Heart right ventricle (tissue), 16 donors: ENCODE results near the gene SNRPE. TPM values are rescaled to one million over a fixed set of nuclear protein-coding genes. Genes with fewer than 3 reads are reported as not detected.

Experiments used
- ATAC-seq, 8 donors: fragments of 200-7000 bp; cut with Tn5 transposase; one replicate each; pipeline ENCODE4 v1.9.1; 2020; ENCODE audit warnings: mild to moderate bottlenecking in 8 of 8, moderate library complexity in 8 of 8, moderate number of reproducible peaks in 1 of 8
- DNase-seq, 2 donors: peaks; one replicate each; pipeline ENCODE4 v3.0.0-alpha.2; 2020
- H3K27ac ChIP-seq, 10 donors: fragments of 200-600 bp; sonication (generic) in 2 of 10; one replicate each; pipeline versions ENCODE4 v1.5.0 to v1.8.0; 2020 to 2022; ENCODE audit warnings: mild to moderate bottlenecking in 3 of 10
- H3K27me3 ChIP-seq, 7 donors: fragments of 200-600 bp; one replicate each; pipeline ENCODE4 v1.8.0; 2021 to 2022; ENCODE audit warnings: mild to moderate bottlenecking in 2 of 7
- H3K36me3 ChIP-seq, 9 donors: fragments of 200-600 bp; sonication (generic) in 1 of 9; one replicate each; pipeline versions ENCODE4 v1.5.0 to v1.8.0; 2020 to 2022; ENCODE audit warnings: mild to moderate bottlenecking in 2 of 9
- H3K4me1 ChIP-seq, 9 donors: fragments of 200-600 bp; sonication (generic) in 1 of 9; one replicate each; pipeline versions ENCODE4 v1.5.0 to v1.8.0; 2020 to 2022; ENCODE audit warnings: mild to moderate bottlenecking in 4 of 9
- H3K4me3 ChIP-seq, 10 donors: fragments of 200-600 bp; sonication (generic) in 2 of 10; one replicate each; pipeline versions ENCODE4 v1.5.0 to v1.8.0; 2020 to 2022; ENCODE audit warnings: mild to moderate bottlenecking in 7 of 10, moderate library complexity in 2 of 10
- H3K9me3 ChIP-seq, 11 donors: fragments of 200-600 bp in 10 of 11; sonication (generic) in 2 of 11; one replicate each; pipeline versions ENCODE4 v1.5.0 to v1.8.0; 2013 to 2022; ENCODE audit warnings: mild to moderate bottlenecking in 2 of 11, control low read depth in 1 of 11, moderate library complexity in 1 of 11
- CTCF ChIP-seq, 9 donors: fragments of 200-600 bp; sonication (generic) in 2 of 9; IDR thresholded peaks; one replicate each; pipeline versions ENCODE4 v1.5.0 to v1.8.0; 2021 to 2022; ENCODE audit warnings: antibody characterized with exemption in 9 of 9, mild to moderate bottlenecking in 5 of 9, moderate library complexity in 1 of 9
- WGBS, 2 donors: extraction: QIAGEN DNeasy Blood & Tissue Kit; methylation state at CpG; one replicate each; pipeline ENCODE4 v1.1.7; 2013; ENCODE audit warnings: inconsistent platforms in 1 of 2; 5-methylcytosine and 5-hydroxymethylcytosine counted together
- intact Hi-C, 10 donors: fragments of 100-400 bp; cut with DNase I; formaldehyde crosslinking; loops; one replicate each; pipeline versions ENCODE4 v1.11.1 to v1.14.2; 2022
- polyA plus RNA-seq, 2 donors: library from polyadenylated mRNA; stranded (reverse); fragments of 200-250 nt; gene quantifications; one replicate each; pipeline ENCODE4 v1.2.3, GENCODE V29; 2013
- total RNA-seq, 10 donors: library from RNA; stranded (reverse); fragmentation: NEBNext Ultra II Directional in 3 of 10; extraction: Animal tissue kit (Norgen Biotek cat#: 25700) in 3 of 10; gene quantifications; one replicate each; pipeline versions ENCODE4 v1.2.1 to v1.2.4, GENCODE V29; 2021 to 2023
- donor health status: Arrhythmogenic right ventricular cardiomyopathy.
- donor health status: ischemic (EF 13 %, LVEDD 7.1; RV severe dilation, severe dysfunction).
- donor health status: healthy with polysubstance abuse.
- donor health status: DM: no; HTN: yes; CAD: no.
- donor health status: DM: no; HTN: no; CAD: no.
- donor health status: ischemic (EF 25% LVEDD 6.9; RV normal size, moderate dysfunction).
- donor health status: ischemic (EF 25% LVEDD 5.7; RV mildly dilated, moderate dysfunction).
- donor health status: healthy.
- donor health status: DM: yes; HTN: yes; CAD: no.
- donor health status: Ischemic cardiomyopathy.
- donor health status: ischemic (EF 35%, LVEDD 5.7; RV mildly dilated, moderate dysfunction).
- donor health status: nonischemic (EF 11% LVEDD 7.7; RV severe dilation, severe dysfunction).
- donor health status: DM: yes; HTN: yes; CAD: no.
- donor health status: PGD.
- donor health status: ischemic (EF 29% LVEDD 5.4; RV normal size, mild dysfunction).
- donor health status: nonischemic (EF 23%, LVEDD 6.1; RV moderate dilation, normal function).

SNRPE gene
- total and polyA plus RNA-seq, 12 donors = 33.1 to 118 (median 50.4) TPM

GRCh38 chr1:203913073-203913521 lies 51.7 kb downstream of the SNRPE start:
- DNase-seq (no peak), ATAC-seq (no peak)
- intact Hi-C loops = no loop called here
- H3K27ac ChIP-seq = no peak overlapping the region
- no peak for TF ChIP-seq CTCF (IDR thresholded peaks at IDR 0.05)
- no peaks in the 10 kb centered on the region for H3K9me3 ChIP-seq
- no peaks in the 10 kb centered on the region for H3K27me3 ChIP-seq
- no peaks in the 10 kb centered on the region for H3K36me3 ChIP-seq
- H3K4me1 ChIP-seq = no peaks in the 10 kb centered on the region
- H3K4me3 ChIP-seq = no peak overlapping the region
- WGBS, 2 donors = 66 to 68% methylated on average over 3 of the region's 3 CpGs

GRCh38 chr1:203914292-203914691 lies 52.9 kb downstream of the SNRPE start:
- no peak for TF ChIP-seq CTCF (IDR thresholded peaks at IDR 0.05)
- no peaks in the 10 kb centered on the region for H3K36me3 ChIP-seq
- intact Hi-C loops = no loop called here
- H3K4me1 ChIP-seq = no peaks in the 10 kb centered on the region
- no peak overlapping the region for H3K4me3 ChIP-seq
- no peak for ATAC-seq
- H3K27ac ChIP-seq = no peak overlapping the region
- DNase-seq = no peak
- no peaks in the 10 kb centered on the region for H3K9me3 ChIP-seq
- H3K27me3 ChIP-seq = no peaks in the 10 kb centered on the region
- WGBS, 2 donors = 72 to 79% methylated on average over 3 of the region's 3 CpGs

- no peak overlapping the region for H3K4me3 ChIP-seq
- H3K36me3 ChIP-seq = no peaks in the 10 kb centered on the region
- WGBS, 2 donors = 85 to 87% methylated on average over 3 of the region's 3 CpGs
- H3K4me1 ChIP-seq = no peaks in the 10 kb centered on the region
- intact Hi-C loops = no loop called here
- no peak overlapping the region for H3K27ac ChIP-seq
- H3K27me3 ChIP-seq = no peaks in the 10 kb centered on the region
- no peak for DNase-seq
- ATAC-seq = no peak
- no peak for TF ChIP-seq CTCF (IDR thresholded peaks at IDR 0.05)
- no peaks in the 10 kb centered on the region for H3K9me3 ChIP-seq
These were observed 54.4 kb downstream of the SNRPE start for GRCh38 chr1:203915811-203916210.

GRCh38 chr1:203916756-203917155 lies 55.4 kb downstream of the SNRPE start:
- 92 to 93% methylated on average over 2 of the region's 2 CpGs for WGBS, 2 donors
- DNase-seq (no peak), ATAC-seq (no peak)
- intact Hi-C loops = no loop called here
- Histone ChIP-seq H3K4me3 (no peak overlapping the region), H3K27me3 (no peaks in the 10 kb centered on the region), H3K4me1 (no peaks in the 10 kb centered on the region), H3K9me3 (no peaks in the 10 kb centered on the region), H3K36me3 (no peaks in the 10 kb centered on the region), H3K27ac (no peak overlapping the region)
- no peak for TF ChIP-seq CTCF (IDR thresholded peaks at IDR 0.05)

Other genes with a start within 250 kb of the SNRPE start
- gene ATP2B4, start 234.8 kb upstream of the SNRPE start, total RNA-seq = 100 to 1,000 TPM in 8 of 10 donors, 10 to 100 TPM in 2; 85.2 to 224 (median 125) TPM
- 10 to 100 TPM; 64.2 to 85.6 TPM for gene ATP2B4, start 234.8 kb upstream of the SNRPE start, polyA plus RNA-seq
- gene LAX1, start 96.4 kb upstream of the SNRPE start, total RNA-seq = 1 to 10 TPM in 1 of 10 donors, under 1 TPM in 7, not detected in 2; 0.11 to 1.3 (median 0.19) TPM
- under 1 TPM; 0.03 to 0.15 TPM for gene LAX1, start 96.4 kb upstream of the SNRPE start, polyA plus RNA-seq
- gene ZBED6, start 66.0 kb upstream of the SNRPE start, total RNA-seq = 10 to 100 TPM; 11.2 to 19.4 (median 12.7) TPM
- gene ZBED6, start 66.0 kb upstream of the SNRPE start, polyA plus RNA-seq = 1 to 10 TPM in 1 of 2 donors, under 1 TPM in 1; 0.51 to 1.8 TPM
- gene ZC3H11A, start 66.0 kb upstream of the SNRPE start, total RNA-seq = 10 to 100 TPM; 37.4 to 63.8 (median 41.9) TPM
- gene ZC3H11A, start 66.0 kb upstream of the SNRPE start, polyA plus RNA-seq = 10 to 100 TPM; 25.3 to 48.6 TPM
- gene SOX13, start 211.5 kb downstream of the SNRPE start, total RNA-seq = 10 to 100 TPM in 8 of 10 donors, 1 to 10 TPM in 2; 7.3 to 18.6 (median 12.1) TPM
- gene SOX13, start 211.5 kb downstream of the SNRPE start, polyA plus RNA-seq = 10 to 100 TPM in 1 of 2 donors, 1 to 10 TPM in 1; 8.6 to 14.7 TPM